Activated naive CD4-positive, alpha-beta T cell (primary cell): Measurements from ENCODE around the gene TCERG1L.

Source experiments
- DNase-seq, 4 experiments: peaks; one replicate each; lab custom pipeline; 2025; lab: John Stamatoyannopoulos, UW

TCERG1L gene

GRCh38 chr10:131070856-131071255 lies 240.7 kb downstream of the TCERG1L start:
- no peak for DNase-seq

DNA sequence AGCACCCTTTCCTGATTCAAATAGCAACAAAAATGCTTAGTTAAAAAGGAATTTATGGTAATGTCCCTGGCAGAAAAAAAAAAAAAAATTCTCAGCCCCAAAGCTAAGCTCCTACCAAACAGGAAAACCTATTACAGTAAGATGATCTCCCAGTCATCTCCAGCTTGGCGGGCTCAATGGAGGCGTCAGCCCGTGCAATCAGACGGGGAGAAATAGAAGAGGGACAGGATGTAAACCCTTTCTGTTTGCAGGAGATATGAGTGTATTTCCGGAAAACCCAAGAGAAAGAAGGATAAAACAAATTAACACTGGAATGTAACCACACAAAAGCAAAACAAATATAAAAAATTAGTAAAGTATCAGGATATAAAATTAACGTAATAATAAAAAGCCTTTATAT lies 242.8 kb downstream of the TCERG1L start:
- DNase-seq: no peak

- DNase-seq: no peak
Observed at GRCh38 chr10:131068311-131068710, 243.2 kb downstream of the TCERG1L start.

- no peak for DNase-seq
Observed at GRCh38 chr10:131067690-131068089, 243.8 kb downstream of the TCERG1L start.

DNA sequence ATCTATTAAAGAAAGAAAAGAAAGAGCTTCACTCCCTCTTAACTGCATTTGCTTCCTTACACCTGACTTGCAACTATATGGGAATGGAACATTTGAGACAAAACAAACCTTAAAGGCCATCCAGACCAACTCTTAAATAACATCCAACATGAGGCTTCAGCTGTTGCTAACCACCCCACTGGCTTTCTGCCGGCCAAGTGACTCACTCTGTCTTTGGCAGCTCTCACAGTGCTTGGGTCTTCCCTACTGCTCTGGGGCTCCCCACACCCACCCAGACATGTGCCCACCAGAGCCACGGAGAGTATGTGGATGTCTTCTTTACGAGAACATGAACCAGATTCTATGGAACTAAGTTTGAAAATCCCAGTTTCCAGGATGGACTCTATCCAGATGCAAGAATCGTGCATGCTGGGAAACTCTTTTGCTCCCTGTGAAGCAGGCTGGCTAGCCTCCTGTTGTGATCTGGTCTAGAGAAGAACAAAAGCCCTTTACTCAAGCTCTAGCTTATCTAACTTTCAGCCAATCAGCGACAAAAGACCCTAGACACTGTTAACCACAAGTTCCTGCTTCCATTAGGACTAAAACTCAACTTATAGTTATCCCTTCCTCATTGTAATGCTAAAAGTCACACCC lies 245.7 kb downstream of the TCERG1L start:
- no peak for DNase-seq

GRCh38 chr10:131063311-131063710 lies 248.2 kb downstream of the TCERG1L start:
- no peak for DNase-seq

- DNase-seq: no peak
Observed at GRCh38 chr10:131062621-131063260, 248.8 kb downstream of the TCERG1L start.

DNA sequence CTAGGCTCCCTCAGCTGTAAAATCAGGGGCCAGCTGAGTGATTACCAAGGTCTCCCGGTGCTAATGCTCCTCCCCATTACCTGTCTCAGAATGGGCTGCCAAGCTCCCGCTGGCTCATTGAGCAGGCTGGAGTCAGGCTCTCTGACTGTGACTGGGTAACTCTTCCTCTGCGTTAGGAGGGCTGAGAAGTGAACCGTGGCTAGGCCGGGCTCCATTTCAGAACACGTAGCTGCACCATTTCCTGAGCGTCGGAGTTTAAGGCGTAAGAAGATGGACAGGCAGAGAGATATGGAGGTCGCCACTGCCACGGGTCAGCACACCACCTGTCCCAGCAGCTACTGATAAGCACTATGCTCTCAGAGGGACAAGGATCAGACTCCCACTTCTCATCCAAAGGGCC lies 250.3 kb downstream of the TCERG1L start:
- no peak for DNase-seq

DNA sequence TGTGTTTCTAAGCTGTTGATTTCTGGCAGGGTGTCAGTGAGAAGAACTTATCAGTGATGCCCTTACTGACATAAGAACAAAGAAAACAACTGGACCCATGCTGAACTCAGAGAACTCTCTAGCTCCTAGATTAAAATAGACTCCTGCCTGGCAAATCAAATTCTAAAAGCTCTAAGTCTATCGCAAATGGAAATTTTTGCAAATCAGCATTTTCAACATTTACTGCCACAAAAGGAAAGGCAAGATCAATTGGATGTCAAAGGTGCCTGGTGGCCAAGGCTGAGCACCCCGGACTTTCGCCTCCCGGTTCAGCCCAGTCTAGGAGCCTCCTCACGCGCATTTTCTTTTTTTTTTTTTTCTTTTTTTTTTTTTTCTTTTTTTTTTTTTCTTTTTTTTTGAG lies 251.6 kb downstream of the TCERG1L start:
- no peak for DNase-seq

DNA sequence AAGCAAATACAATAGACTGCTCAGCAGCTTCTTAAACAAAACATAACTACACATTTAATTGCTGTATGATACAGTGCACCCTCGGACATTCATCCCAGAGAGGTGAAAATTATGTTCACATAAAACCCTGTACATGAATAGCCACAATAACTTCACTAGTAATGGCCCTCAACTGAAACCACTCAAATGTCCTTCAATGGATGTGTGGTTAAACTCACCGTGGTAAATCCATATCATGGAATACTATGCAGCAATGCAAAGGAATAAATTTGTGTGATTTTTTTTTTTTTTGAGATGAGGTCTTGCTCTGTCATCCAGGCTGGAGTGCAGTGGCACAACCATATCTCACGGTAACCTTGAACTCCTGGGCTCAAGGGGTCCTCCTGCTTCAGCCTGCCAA lies 252.7 kb downstream of the TCERG1L start:
- no peak for DNase-seq

DNA sequence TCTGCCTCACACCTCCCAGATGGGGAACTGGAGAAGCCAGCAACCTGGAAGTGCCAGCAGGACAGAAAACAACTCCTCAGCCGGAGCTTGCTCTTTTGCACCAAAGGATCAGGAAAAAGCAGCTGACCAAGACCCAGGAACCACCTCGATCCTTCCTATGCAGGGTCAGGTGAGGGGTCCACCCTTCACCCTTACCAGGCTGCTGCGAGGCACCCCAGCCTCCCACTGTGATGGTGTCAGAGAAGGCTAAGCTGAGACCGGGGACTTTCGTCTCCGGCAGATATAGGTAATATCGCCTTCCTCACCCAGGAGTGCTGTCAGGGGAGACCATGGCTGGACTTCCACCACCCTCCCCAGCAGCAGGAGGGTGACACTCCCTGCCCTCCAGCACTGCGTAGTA lies 254.7 kb downstream of the TCERG1L start:
- DNase-seq: no peak

GRCh38 chr10:131056091-131056579 lies 255.4 kb downstream of the TCERG1L start:
- DNase-seq: no peak

GRCh38 chr10:131055437-131055836 lies 256.1 kb downstream of the TCERG1L start:
- no peak for DNase-seq

- no peak for DNase-seq
Observed at GRCh38 chr10:131053192-131053591, 258.3 kb downstream of the TCERG1L start.

GRCh38 chr10:131050162-131050766 lies 261.3 kb downstream of the TCERG1L start:
- DNase-seq: no peak

DNA sequence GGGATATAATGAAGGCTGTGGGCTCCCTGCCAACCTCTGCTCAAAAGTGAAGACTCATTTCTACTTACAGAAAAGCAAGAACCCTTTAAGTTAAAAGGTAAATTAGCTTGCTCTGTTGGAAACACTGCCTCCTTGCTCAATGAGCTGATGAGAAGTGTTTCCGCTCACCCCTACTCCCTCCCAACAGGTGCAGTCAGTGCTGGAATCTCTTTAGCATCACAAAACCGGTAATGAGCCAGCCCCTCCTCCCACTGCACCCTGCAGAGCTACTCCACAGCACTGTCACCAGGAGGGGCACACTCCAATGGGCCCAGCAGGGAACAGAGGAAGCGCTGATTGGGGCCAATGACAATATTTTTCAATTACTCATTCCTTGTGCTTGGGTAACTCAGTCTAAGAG lies 262.5 kb downstream of the TCERG1L start:
- DNase-seq: no peak

GRCh38 chr10:131048606-131049005 lies 262.9 kb downstream of the TCERG1L start:
- no peak for DNase-seq

DNA sequence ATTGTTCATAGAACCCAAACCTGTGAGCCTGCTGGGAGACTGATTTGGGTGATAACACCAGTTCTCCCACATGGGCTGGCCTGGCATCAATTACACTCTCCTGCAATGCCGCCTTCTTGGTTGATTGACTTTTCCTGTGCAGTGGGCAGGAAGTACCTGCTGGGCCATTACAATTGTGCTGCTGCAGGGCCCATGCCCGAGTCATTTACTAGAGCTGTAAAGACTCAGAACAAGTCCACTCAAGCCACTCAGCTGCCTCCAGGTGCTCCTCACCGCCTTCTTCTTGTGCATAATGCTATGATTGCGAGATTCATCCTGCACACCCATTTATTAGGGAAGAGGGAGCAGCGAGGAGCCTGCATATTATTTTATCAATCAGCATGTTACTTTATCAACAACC lies 264.0 kb downstream of the TCERG1L start:
- no peak for DNase-seq

DNA sequence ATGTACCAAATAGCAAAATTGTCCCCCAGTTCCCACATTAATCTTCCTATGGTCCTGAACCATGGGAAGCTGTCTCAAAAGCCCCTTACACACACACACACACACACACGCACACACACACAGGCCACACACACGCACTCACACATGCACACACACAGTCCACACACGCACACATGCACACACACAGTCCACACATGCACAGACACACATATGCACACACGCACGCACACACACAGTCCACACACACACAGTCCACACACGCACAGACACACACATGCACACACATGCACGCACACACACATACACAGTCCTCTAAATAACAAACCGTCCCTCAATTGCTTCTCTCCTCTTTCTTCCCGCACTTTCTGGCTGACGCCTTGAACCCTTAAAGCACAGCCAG lies 265.3 kb downstream of the TCERG1L start:
- no peak for DNase-seq

GRCh38 chr10:131044379-131045111 lies 267.0 kb downstream of the TCERG1L start:
- DNase-seq: no peak

DNA sequence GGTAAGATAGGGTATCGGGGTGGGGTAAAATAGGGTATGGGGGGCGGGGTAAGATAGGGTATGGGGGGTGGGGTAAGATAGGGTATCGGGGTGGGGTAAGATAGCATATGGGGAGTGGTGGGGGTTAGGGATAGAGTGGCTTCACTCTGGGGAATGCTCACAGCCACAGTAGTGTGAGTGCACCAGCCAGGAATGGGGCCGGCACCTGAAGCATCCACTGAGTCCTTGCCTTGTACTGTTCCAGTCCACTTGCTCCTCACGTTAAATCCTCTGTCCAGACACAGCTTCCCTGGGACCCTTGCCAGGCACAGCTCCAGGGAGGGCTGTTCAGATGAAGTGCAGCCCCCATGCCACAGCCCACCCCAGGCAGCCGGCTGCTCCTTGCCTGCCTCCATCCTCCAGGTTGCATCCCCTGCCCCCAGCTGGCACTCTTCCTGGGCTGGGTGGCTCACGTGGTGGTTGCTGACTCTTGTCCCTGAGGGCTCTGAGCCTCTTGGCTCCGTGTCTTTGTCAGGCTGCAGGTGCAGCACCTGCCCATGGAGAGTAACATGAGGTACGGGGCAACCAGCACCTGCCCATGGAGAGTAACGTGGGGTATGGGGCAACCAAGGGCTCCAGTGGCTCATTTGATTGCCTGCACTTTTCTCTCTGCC lies 268.4 kb downstream of the TCERG1L start:
- DNase-seq: no peak
